HepG2 (cell line): ENCODE measurements around the gene TNS1. TPM values are rescaled to one million over a fixed set of nuclear protein-coding genes. Genes with fewer than 3 reads are reported as not detected.

ENCODE experiments used
- ATAC-seq: fragments of 200-7000 bp; cut with Tn5 transposase; 3 replicates; pipeline ENCODE4 v1.9.1; 2020; ENCODE audit warnings: mild to moderate bottlenecking, moderate library complexity
- BruUV-seq: library from RNA; stranded (reverse); fragments of 400-500 nt; replicated peaks from 2 replicates; lab custom pipeline; 2021; lab: Mats Ljungman, UMichigan
- CTCF ChIA-PET: fragments of 300-600 bp; formaldehyde crosslinking; extraction: SDS; loops from one replicate; lab custom pipeline; 2021; ENCODE audit warnings: low total read pairs, inconsistent platforms, low intra/inter-chr PET ratio; lab: Yijun Ruan, JAX
- POLR2A ChIA-PET: fragments of 350-600 bp; sonication (Branson Sonifier 250); formaldehyde crosslinking; loops from one replicate; lab custom pipeline; 2020; ENCODE audit warnings: antibody characterized with exemption, inconsistent platforms; lab: Yijun Ruan, JAX
- DNase-seq: peaks from one replicate; pipeline ENCODE4 v3.0.0-alpha.2; 2015; ENCODE audit warnings: low spot score
- FAIRE-seq: peaks from 3 replicates; lab custom pipeline; 2011; peaks lifted over from hg19 to GRCh38; lab: Jason Lieb, UNC
- H2AFZ ChIP-seq: one replicate; pipeline ENCODE4 v1.6.1; 2011; ENCODE audit warnings: low read length, inconsistent platforms
- H3K27ac ChIP-seq: fragments of 300-600 bp; 3 replicates; pipeline ENCODE4 v1.8.0; 2011; ENCODE audit warnings: mixed run types, mild to moderate bottlenecking, mixed read lengths, low read length, inconsistent platforms; ENCODE audit not compliant: insufficient read depth; ENCODE audit errors: extremely low read length
- H3K27me3 ChIP-seq, 2 experiments: fragments of 200-600 bp in 1 of 2; 2 replicates in 1 of 2; 3 replicates in 1 of 2; pipeline versions ENCODE4 v1.6.0 to v1.8.0; 2011; ENCODE audit warnings: low read length in 2 of 2, mild to moderate bottlenecking in 2 of 2, moderate library complexity in 2 of 2, inconsistent platforms in 1 of 2; ENCODE audit not compliant: insufficient read depth in 2 of 2, control insufficient read depth in 1 of 2
- H3K36me3 ChIP-seq, 2 experiments: fragments of 200-600 bp in 1 of 2; replicated peaks in 1 of 2; 2 replicates in 1 of 2; 3 replicates in 1 of 2; pipeline versions ENCODE4 v1.5.1 to v1.8.0; 2011; ENCODE audit warnings: low read length in 2 of 2, inconsistent platforms in 1 of 2; ENCODE audit not compliant: insufficient read depth in 2 of 2, control insufficient read depth in 1 of 2
- H3K4me1 ChIP-seq: 2 replicates; pipeline ENCODE4 v1.5.1; 2012; ENCODE audit warnings: low read length, inconsistent platforms; ENCODE audit not compliant: insufficient read depth
- H3K4me2 ChIP-seq: 2 replicates; pipeline ENCODE4 v1.6.0; 2011; ENCODE audit warnings: low read depth, low read length, inconsistent platforms
- H3K4me3 ChIP-seq, 3 experiments: fragments of 200-600 bp in 1 of 3; sonication (generic), shearing (Covaris generic) in 1 of 3; replicated peaks in 1 of 3; 2 replicates each; pipeline ENCODE4 v1.5.1; 2011 to 2016; ENCODE audit warnings: low read length in 3 of 3, inconsistent platforms in 2 of 3, low read depth in 2 of 3, mild to moderate bottlenecking in 2 of 3, control low read depth in 1 of 3, mixed read lengths in 1 of 3; ENCODE audit not compliant: insufficient read depth in 1 of 3
- H3K79me2 ChIP-seq: one replicate; pipeline ENCODE4 v1.6.1; 2011; ENCODE audit warnings: low read length, inconsistent platforms; ENCODE audit not compliant: insufficient read depth
- H3K9ac ChIP-seq: 2 replicates; pipeline ENCODE4 v1.6.0; 2011; ENCODE audit warnings: mild to moderate bottlenecking, low read depth, low read length, inconsistent platforms; ENCODE audit not compliant: insufficient read depth
- H3K9me3 ChIP-seq: 2 replicates; pipeline ENCODE4 v1.5.1; 2012; ENCODE audit warnings: mild to moderate bottlenecking, low read length
- H4K20me1 ChIP-seq: 2 replicates; pipeline ENCODE4 v1.6.0; 2011; ENCODE audit warnings: inconsistent platforms, mild to moderate bottlenecking, low read length, moderate library complexity; ENCODE audit not compliant: insufficient read depth
- AGO2 ChIP-seq: fragments of 200-400 bp; formaldehyde crosslinking; optimal IDR thresholded peaks from 2 replicates; pipeline ENCODE3; 2017; ENCODE audit warnings: mild to moderate bottlenecking, low read depth, low read length, moderate library complexity
- CBX2 ChIP-seq, 2 experiments: fragments of 200-600 bp in 1 of 2; sonication (generic); formaldehyde crosslinking in 1 of 2; IDR thresholded peaks; 2 replicates each; pipeline versions ENCODE4 v1.7.0 to v1.8.1; 2018 to 2022; ENCODE audit warnings: low read depth in 2 of 2, low read length in 1 of 2, mild to moderate bottlenecking in 1 of 2, missing genetic modification reagents in 1 of 2
- KLF15 ChIP-seq: sonication (generic); formaldehyde crosslinking; IDR thresholded peaks from 2 replicates; pipeline ENCODE4 v1.8.1; 2023; ENCODE audit warnings: borderline replicate concordance, mild to moderate bottlenecking, inconsistent platforms, missing genetic modification reagents, mixed read lengths
- NR2F2 ChIP-seq: IDR thresholded peaks from 2 replicates; pipeline ENCODE4 v1.6.1; 2012; ENCODE audit warnings: low read depth, inconsistent platforms, borderline replicate concordance
- RAD21 ChIP-seq: fragments of 450-650 bp; formaldehyde crosslinking; IDR thresholded peaks from 2 replicates; pipeline ENCODE4 v1.5.0; 2020; ENCODE audit warnings: mild to moderate bottlenecking
- SIN3A ChIP-seq: IDR thresholded peaks from 2 replicates; pipeline ENCODE4 v1.6.1; 2011; ENCODE audit warnings: low read depth, mild to moderate bottlenecking, control low read depth, low read length, borderline replicate concordance
- SMC3 ChIP-seq: IDR thresholded peaks from 2 replicates; pipeline ENCODE4 v1.6.1; 2011; ENCODE audit warnings: low read length, improper control_type of control experiment
- STAG1 ChIP-seq: sonication (generic); formaldehyde crosslinking; IDR thresholded peaks from 2 replicates; pipeline ENCODE4 v1.4.0; 2020; ENCODE audit warnings: missing genetic modification reagents
- WIZ ChIP-seq: sonication (generic); formaldehyde crosslinking; IDR thresholded peaks from 2 replicates; pipeline ENCODE4 v1.5.1; 2020; ENCODE audit warnings: mild to moderate bottlenecking, missing genetic modification reagents
- ZBTB38 ChIP-seq: sonication (generic); formaldehyde crosslinking; IDR thresholded peaks from 2 replicates; pipeline ENCODE4 v1.5.1; 2020; ENCODE audit warnings: mild to moderate bottlenecking, missing genetic modification reagents
- ZFP91 ChIP-seq: sonication (generic); formaldehyde crosslinking; IDR thresholded peaks from 2 replicates; pipeline ENCODE4 v1.9.0; 2022; ENCODE audit warnings: missing genetic modification reagents, mild to moderate bottlenecking, borderline replicate concordance
- ZMYM4 ChIP-seq: sonication (generic); formaldehyde crosslinking; IDR thresholded peaks from 2 replicates; pipeline ENCODE4 v1.8.1; 2023; ENCODE audit warnings: mild to moderate bottlenecking, missing genetic modification reagents
- ZSCAN20 ChIP-seq: sonication (generic); formaldehyde crosslinking; IDR thresholded peaks from 2 replicates; pipeline ENCODE4 v1.4.0; 2020; ENCODE audit warnings: missing genetic modification reagents, mild to moderate bottlenecking, borderline replicate concordance
- WGBS: methylation state at CpG from one replicate; pipeline ENCODE4 v1.1.6; 2017; ENCODE audit warnings: low lambda C conversion rate; 5-methylcytosine and 5-hydroxymethylcytosine counted together
- in situ Hi-C: cut with HindIII; loops from 2 replicates; pipeline ENCODE4 v1.10.0; 2017; ENCODE audit warnings: low pct_unique_long_range_greater_than_20kb; ENCODE audit not compliant: extremely low pct_ligation_motif_present
- intact Hi-C: fragments of 100-400 bp; cut with micrococcal nuclease; formaldehyde crosslinking; loops from one replicate; pipeline ENCODE4 v1.10.0; 2022; ENCODE audit not compliant: unreplicated experiment
- polyA plus RNA-seq, 8 experiments: library from polyadenylated mRNA; depleted of rRNA in 3 of 8; stranded (reverse) in 7 of 8; unstranded in 1 of 8; fragments of >200 nt; fragmentation: Illumina TruSeq in 4 of 8; extraction: Trizol in 4 of 8; gene quantifications; 2 replicates each; pipeline versions ENCODE4 v1.2.1 to v1.2.3, GENCODE V29; 2011 to 2016; ENCODE audit warnings: low read depth in 4 of 8, missing spikeins in 1 of 8, mixed read lengths in 1 of 8; ENCODE audit not compliant: insufficient read depth in 1 of 8
- total RNA-seq, 5 experiments: library from RNA; depleted of rRNA; stranded (reverse); fragments of >200 nt; fragmentation: Illumina TruSeq; extraction: Trizol; gene quantifications; 2 replicates each; pipeline ENCODE4 v1.2.3, GENCODE V29; 2016; ENCODE audit warnings: low read depth in 1 of 5
- TF ChIP-seq, protein P1 (sequence below): sonication (generic); formaldehyde crosslinking; IDR thresholded peaks from 2 replicates; pipeline ENCODE4 v1.5.1; 2020; ENCODE audit warnings: mild to moderate bottlenecking, missing genetic modification reagents, moderate library complexity
- TF ChIP-seq, protein P2 (sequence below): sonication (generic); formaldehyde crosslinking; IDR thresholded peaks from 2 replicates; pipeline ENCODE4 v1.5.0; 2020; ENCODE audit warnings: mild to moderate bottlenecking, missing genetic modification reagents, moderate library complexity

Gene TNS1
- total and polyA plus RNA-seq, 2 of the 13 experiments (the other 11 are each of a cell fraction or from before 2014, with no cell fraction given) = 1.9 to 118 TPM

GRCh38 chr2:217932803-217933616 lies 69.8 kb downstream of the TNS1 start:
- Histone ChIP-seq H3K4me1 (peaks cover 87% of the 10 kb centered on the region), H3K36me3 (no peaks in the 10 kb centered on the region; a peak in 2 of 5 replicates), H4K20me1 (peaks cover 77% of the 10 kb centered on the region; the same call in 1 of the 2 replicates), H3K79me2 (peaks cover 4% of the 10 kb centered on the region), H2AFZ (no peak overlapping the region), H3K9ac (no peak overlapping the region), H3K27ac (no peak overlapping the region), H3K27me3 (no peaks in the 10 kb centered on the region; a peak in 1 of 5 replicates), H3K4me2 (no peak overlapping the region), H3K9me3 (no peaks in the 10 kb centered on the region), H3K4me3 (no peak overlapping the region)
- ChIA-PET CTCF (interaction anchor here (0.6 kb wide), 1 partner anchor 56 kb away, joined by 3 read pairs; no protein-coding TSS in a partner anchor), POLR2A (no interaction called here)
- DNase-seq (no peak), FAIRE-seq (peak; percentile 12), ATAC-seq (no peak)
- intact Hi-C loops (no loop called here), in situ Hi-C loops (no loop called here)
- BruUV-seq = no TSS peak
- 75% methylated on average over 19 of the region's 21 CpGs for WGBS
- no peak for TF ChIP-seq WIZ (CRISPR knock-in tag)
- no peak for TF ChIP-seq ZFP91 (CRISPR knock-in tag)
- no peak for TF ChIP-seq ZSCAN20 (CRISPR knock-in tag)
- peak; percentile 52 for TF ChIP-seq STAG1 (CRISPR knock-in tag)
- no peak for TF ChIP-seq AGO2
- no peak for TF ChIP-seq NR2F2
- TF ChIP-seq, protein P1, sequence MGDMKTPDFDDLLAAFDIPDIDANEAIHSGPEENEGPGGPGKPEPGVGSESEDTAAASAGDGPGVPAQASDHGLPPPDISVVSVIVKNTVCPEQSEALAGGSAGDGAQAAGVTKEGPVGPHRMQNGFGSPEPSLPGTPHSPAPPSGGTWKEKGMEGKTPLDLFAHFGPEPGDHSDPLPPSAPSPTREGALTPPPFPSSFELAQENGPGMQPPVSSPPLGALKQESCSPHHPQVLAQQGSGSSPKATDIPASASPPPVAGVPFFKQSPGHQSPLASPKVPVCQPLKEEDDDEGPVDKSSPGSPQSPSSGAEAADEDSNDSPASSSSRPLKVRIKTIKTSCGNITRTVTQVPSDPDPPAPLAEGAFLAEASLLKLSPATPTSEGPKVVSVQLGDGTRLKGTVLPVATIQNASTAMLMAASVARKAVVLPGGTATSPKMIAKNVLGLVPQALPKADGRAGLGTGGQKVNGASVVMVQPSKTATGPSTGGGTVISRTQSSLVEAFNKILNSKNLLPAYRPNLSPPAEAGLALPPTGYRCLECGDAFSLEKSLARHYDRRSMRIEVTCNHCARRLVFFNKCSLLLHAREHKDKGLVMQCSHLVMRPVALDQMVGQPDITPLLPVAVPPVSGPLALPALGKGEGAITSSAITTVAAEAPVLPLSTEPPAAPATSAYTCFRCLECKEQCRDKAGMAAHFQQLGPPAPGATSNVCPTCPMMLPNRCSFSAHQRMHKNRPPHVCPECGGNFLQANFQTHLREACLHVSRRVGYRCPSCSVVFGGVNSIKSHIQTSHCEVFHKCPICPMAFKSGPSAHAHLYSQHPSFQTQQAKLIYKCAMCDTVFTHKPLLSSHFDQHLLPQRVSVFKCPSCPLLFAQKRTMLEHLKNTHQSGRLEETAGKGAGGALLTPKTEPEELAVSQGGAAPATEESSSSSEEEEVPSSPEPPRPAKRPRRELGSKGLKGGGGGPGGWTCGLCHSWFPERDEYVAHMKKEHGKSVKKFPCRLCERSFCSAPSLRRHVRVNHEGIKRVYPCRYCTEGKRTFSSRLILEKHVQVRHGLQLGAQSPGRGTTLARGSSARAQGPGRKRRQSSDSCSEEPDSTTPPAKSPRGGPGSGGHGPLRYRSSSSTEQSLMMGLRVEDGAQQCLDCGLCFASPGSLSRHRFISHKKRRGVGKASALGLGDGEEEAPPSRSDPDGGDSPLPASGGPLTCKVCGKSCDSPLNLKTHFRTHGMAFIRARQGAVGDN (CRISPR knock-in tag) = peak; percentile 48
- TF ChIP-seq ZMYM4 (CRISPR knock-in tag) = no peak
- 0 out of 2 replicates have a peak, but pooled peaks have one; percentile 16 for TF ChIP-seq SMC3
- no peak for TF ChIP-seq KLF15 (CRISPR knock-in tag)
- TF ChIP-seq, protein P2, sequence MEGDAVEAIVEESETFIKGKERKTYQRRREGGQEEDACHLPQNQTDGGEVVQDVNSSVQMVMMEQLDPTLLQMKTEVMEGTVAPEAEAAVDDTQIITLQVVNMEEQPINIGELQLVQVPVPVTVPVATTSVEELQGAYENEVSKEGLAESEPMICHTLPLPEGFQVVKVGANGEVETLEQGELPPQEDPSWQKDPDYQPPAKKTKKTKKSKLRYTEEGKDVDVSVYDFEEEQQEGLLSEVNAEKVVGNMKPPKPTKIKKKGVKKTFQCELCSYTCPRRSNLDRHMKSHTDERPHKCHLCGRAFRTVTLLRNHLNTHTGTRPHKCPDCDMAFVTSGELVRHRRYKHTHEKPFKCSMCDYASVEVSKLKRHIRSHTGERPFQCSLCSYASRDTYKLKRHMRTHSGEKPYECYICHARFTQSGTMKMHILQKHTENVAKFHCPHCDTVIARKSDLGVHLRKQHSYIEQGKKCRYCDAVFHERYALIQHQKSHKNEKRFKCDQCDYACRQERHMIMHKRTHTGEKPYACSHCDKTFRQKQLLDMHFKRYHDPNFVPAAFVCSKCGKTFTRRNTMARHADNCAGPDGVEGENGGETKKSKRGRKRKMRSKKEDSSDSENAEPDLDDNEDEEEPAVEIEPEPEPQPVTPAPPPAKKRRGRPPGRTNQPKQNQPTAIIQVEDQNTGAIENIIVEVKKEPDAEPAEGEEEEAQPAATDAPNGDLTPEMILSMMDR (CRISPR knock-in tag) = peak; percentile 52
- TF ChIP-seq ZBTB38 (CRISPR knock-in tag) = no peak
- no peak for TF ChIP-seq CBX2 (IDR thresholded peaks at IDR 0.05; ENCODE audit: low read depth, low read length)
- TF ChIP-seq CBX2 (CRISPR knock-in tag; IDR thresholded peaks at IDR 0.05; ENCODE audit: low read depth) = no peak
- TF ChIP-seq RAD21 = peak; percentile 31; the same call in 1 of the 2 replicates
- no peak for TF ChIP-seq SIN3A
